HUDEP-2 (cell line): Measurements from ENCODE around the gene AP2A1.

ENCODE experiments used
- DNase-seq, 76 experiments: peaks; one replicate each; lab custom pipeline; 2025; ENCODE audit not compliant: unreplicated experiment in 76 of 76; lab: John Stamatoyannopoulos, UW

AP2A1 gene

GRCh38 chr19:49852631-49853126 is 85.9 kb downstream of the AP2A1 start:
- no peak for DNase-seq

GRCh38 chr19:49853852-49854377 is 87.1 kb downstream of the AP2A1 start:
- no peak for DNase-seq

- DNase-seq, result no peak
Measured at GRCh38 chr19:49854378-49855263, 87.8 kb downstream of the AP2A1 start.

- DNase-seq, result no peak
Measured at GRCh38 chr19:49855277-49855675, 88.5 kb downstream of the AP2A1 start.

GRCh38 chr19:49855676-49856573 is 89.1 kb downstream of the AP2A1 start:
- DNase-seq, result no peak

GRCh38 chr19:49856574-49857021 is 89.8 kb downstream of the AP2A1 start:
- DNase-seq, result no peak
